IMR-90 (cell line): ENCODE measurements around the gene FLACC1. TPM values are rescaled to one million over a fixed set of nuclear protein-coding genes. Genes with fewer than 3 reads are reported as not detected.

Experiments used
- ATAC-seq: fragments of 200-7000 bp; cut with Tn5 transposase; 2 replicates; pipeline ENCODE4 v1.9.1; 2020; ENCODE audit warnings: low read depth, mild to moderate bottlenecking, moderate library complexity
- BruUV-seq: library from RNA; stranded (reverse); fragments of 400-500 nt; replicated peaks from 2 replicates; lab custom pipeline; 2021; lab: Mats Ljungman, UMichigan
- CTCF ChIA-PET: fragments of 300-600 bp; formaldehyde crosslinking; extraction: SDS; loops from one replicate; lab custom pipeline; 2021; ENCODE audit warnings: antibody characterized with exemption; lab: Yijun Ruan, JAX
- POLR2A ChIA-PET: fragments of 300-600 bp; sonication (Branson Sonifier 250); formaldehyde crosslinking; loops from one replicate; lab custom pipeline; 2022; ENCODE audit warnings: antibody characterized with exemption; ENCODE audit not compliant: unreplicated experiment; lab: Charles Lee
- DNase-seq: peaks from one replicate; pipeline ENCODE4 v3.0.0; 2013
- H2AFZ ChIP-seq: replicated peaks from 2 replicates; pipeline ENCODE3; 2013; ENCODE audit warnings: low read length, mild to moderate bottlenecking; ENCODE audit not compliant: poor library complexity
- H2AK5ac ChIP-seq: 2 replicates; pipeline ENCODE4 v1.6.1; 2013; ENCODE audit warnings: low read depth, low read length, inconsistent platforms
- H2AK9ac ChIP-seq: replicated peaks from 2 replicates; pipeline ENCODE3; 2013; ENCODE audit warnings: mild to moderate bottlenecking, low read depth, low read length, moderate library complexity; ENCODE audit not compliant: poor library complexity
- H2BK120ac ChIP-seq: 2 replicates; pipeline ENCODE4 v1.6.1; 2013; ENCODE audit warnings: low read depth, low read length, inconsistent platforms
- H2BK15ac ChIP-seq: 3 replicates; pipeline ENCODE4 v1.6.1; 2013; ENCODE audit warnings: low read depth, low read length, inconsistent platforms
- H2BK20ac ChIP-seq: 2 replicates; pipeline ENCODE4 v1.6.1; 2013; ENCODE audit warnings: low read depth, mild to moderate bottlenecking, inconsistent platforms, low read length, moderate library complexity
- H2BK5ac ChIP-seq: 2 replicates; pipeline ENCODE4 v1.6.1; 2013; ENCODE audit warnings: mild to moderate bottlenecking, low read depth, low read length, inconsistent platforms; ENCODE audit not compliant: poor library complexity, severe bottlenecking
- H3K14ac ChIP-seq: replicated peaks from 2 replicates; pipeline ENCODE4 v1.6.1; 2013; ENCODE audit warnings: low read depth, low read length, inconsistent platforms
- H3K18ac ChIP-seq: 2 replicates; pipeline ENCODE4 v1.6.1; 2013; ENCODE audit warnings: low read depth, low read length, control low read depth
- H3K23ac ChIP-seq: 2 replicates; pipeline ENCODE4 v1.6.1; 2013; ENCODE audit warnings: low read depth, low read length, inconsistent platforms
- H3K27ac ChIP-seq: 2 replicates; pipeline ENCODE4 v1.5.1; 2013; ENCODE audit warnings: mild to moderate bottlenecking, control low read depth, low read length; ENCODE audit not compliant: insufficient read depth
- H3K27me3 ChIP-seq: 2 replicates; pipeline ENCODE4 v1.6.1; 2013; ENCODE audit warnings: low read length; ENCODE audit not compliant: control insufficient read depth, insufficient read depth
- H3K36me3 ChIP-seq: 2 replicates; pipeline ENCODE4 v1.6.1; 2013; ENCODE audit warnings: low read length, mixed read lengths; ENCODE audit not compliant: control insufficient read depth, insufficient read depth
- H3K4ac ChIP-seq: 2 replicates; pipeline ENCODE4 v1.6.1; 2013; ENCODE audit warnings: low read depth, low read length, inconsistent platforms
- H3K4me1 ChIP-seq: 2 replicates; pipeline ENCODE4 v1.6.1; 2013; ENCODE audit warnings: low read length, mixed read lengths; ENCODE audit not compliant: control insufficient read depth, insufficient read depth
- H3K4me2 ChIP-seq: 2 replicates; pipeline ENCODE4 v1.6.1; 2013; ENCODE audit warnings: low read depth, mild to moderate bottlenecking, control low read depth, low read length, moderate library complexity
- H3K4me3 ChIP-seq: 2 replicates; pipeline ENCODE4 v1.5.1; 2013; ENCODE audit warnings: low read depth, mild to moderate bottlenecking, control low read depth, low read length, moderate library complexity; ENCODE audit not compliant: insufficient read depth
- H3K56ac ChIP-seq: 2 replicates; pipeline ENCODE4 v1.6.1; 2013; ENCODE audit warnings: low read length, inconsistent platforms; ENCODE audit not compliant: insufficient read depth; ENCODE audit errors: extremely low read depth
- H3K79me1 ChIP-seq, 2 experiments: 2 replicates each; pipeline ENCODE4 v1.6.1; 2013; ENCODE audit warnings: low read length in 2 of 2, inconsistent platforms in 1 of 2, low read depth in 1 of 2
- H3K9ac ChIP-seq: 2 replicates; pipeline ENCODE4 v1.6.1; 2013; ENCODE audit warnings: low read depth, low read length, control low read depth
- H3K9me1 ChIP-seq: 2 replicates; pipeline ENCODE4 v1.6.1; 2013; ENCODE audit warnings: low read length, inconsistent platforms; ENCODE audit not compliant: insufficient read depth
- H3K9me3 ChIP-seq: 2 replicates; pipeline ENCODE4 v1.6.1; 2013; ENCODE audit warnings: low read length; ENCODE audit not compliant: control insufficient read depth, insufficient read depth
- H4K20me1 ChIP-seq: 2 replicates; pipeline ENCODE4 v1.6.1; 2013; ENCODE audit warnings: low read length, inconsistent platforms; ENCODE audit not compliant: insufficient read depth
- H4K5ac ChIP-seq: 2 replicates; pipeline ENCODE4 v1.6.1; 2013; ENCODE audit warnings: mild to moderate bottlenecking, low read depth, low read length, control low read depth
- H4K8ac ChIP-seq, 2 experiments: 2 replicates each; pipeline ENCODE4 v1.6.1; 2013; ENCODE audit warnings: low read depth in 2 of 2, low read length in 2 of 2, control low read depth in 1 of 2, inconsistent platforms in 1 of 2
- H4K91ac ChIP-seq: 2 replicates; pipeline ENCODE4 v1.6.1; 2013; ENCODE audit warnings: low read depth, low read length, inconsistent platforms; ENCODE audit not compliant: insufficient read depth
- BHLHE40 ChIP-seq: fragments of 150-350 bp; IDR thresholded peaks from 2 replicates; pipeline ENCODE4 v1.6.1; 2016; ENCODE audit warnings: mild to moderate bottlenecking, low read depth, low read length
- CEBPB ChIP-seq: IDR thresholded peaks from 2 replicates; pipeline ENCODE4 v1.6.1; 2012; ENCODE audit warnings: low read depth, low read length, improper control_type of control experiment
- CHD1 ChIP-seq: IDR thresholded peaks from 2 replicates; pipeline ENCODE4 v1.6.1; 2012; ENCODE audit warnings: low read depth, low read length, improper control_type of control experiment
- CTCF ChIP-seq: conservative IDR thresholded peaks from 2 replicates; pipeline ENCODE4 v1.5.1; 2012; ENCODE audit warnings: mild to moderate bottlenecking, low read depth, low read length, improper control_type of control experiment
- ELK1 ChIP-seq: fragments of 150-350 bp; IDR thresholded peaks from 2 replicates; pipeline ENCODE4 v1.6.1; 2016; ENCODE audit warnings: low read depth, mild to moderate bottlenecking, low read length, moderate library complexity, borderline replicate concordance
- FOS ChIP-seq: fragments of 150-350 bp; IDR thresholded peaks from 2 replicates; pipeline ENCODE4 v1.6.1; 2016; ENCODE audit warnings: low read depth, low read length
- MAFK ChIP-seq: IDR thresholded peaks from 2 replicates; pipeline ENCODE4 v1.6.1; 2012; ENCODE audit warnings: low read depth, low read length, improper control_type of control experiment
- MAZ ChIP-seq: IDR thresholded peaks from 2 replicates; pipeline ENCODE4 v1.6.1; 2012; ENCODE audit warnings: low read depth, mild to moderate bottlenecking, low read length, improper control_type of control experiment, moderate library complexity, borderline replicate concordance
- MXI1 ChIP-seq: IDR thresholded peaks from 2 replicates; pipeline ENCODE4 v1.6.1; 2012; ENCODE audit warnings: low read depth, mild to moderate bottlenecking, low read length, moderate library complexity, borderline replicate concordance
- NFE2L2 ChIP-seq: fragments of 150-350 bp; IDR thresholded peaks from 2 replicates; pipeline ENCODE4 v1.6.1; 2016; ENCODE audit warnings: low read depth, mild to moderate bottlenecking, low read length
- POLR2A ChIP-seq: IDR thresholded peaks from 2 replicates; pipeline ENCODE4 v1.6.1; 2012; ENCODE audit warnings: mild to moderate bottlenecking, low read depth, low read length
- RAD21 ChIP-seq: IDR thresholded peaks from 2 replicates; pipeline ENCODE4 v1.6.1; 2012; ENCODE audit warnings: low read length, improper control_type of control experiment
- RCOR1 ChIP-seq: IDR thresholded peaks from 2 replicates; pipeline ENCODE4 v1.6.1; 2012; ENCODE audit warnings: mild to moderate bottlenecking, low read length, improper control_type of control experiment; ENCODE audit not compliant: insufficient replicate concordance
- RFX5 ChIP-seq: IDR thresholded peaks from 2 replicates; pipeline ENCODE4 v1.8.0; 2012; ENCODE audit warnings: low read depth, mild to moderate bottlenecking, low read length, moderate library complexity
- SMC3 ChIP-seq: fragments of 150-350 bp; IDR thresholded peaks from 2 replicates; pipeline ENCODE4 v1.6.1; 2016; ENCODE audit warnings: low read depth, mild to moderate bottlenecking, antibody characterized with exemption, low read length, moderate library complexity
- USF2 ChIP-seq: fragments of 150-350 bp; IDR thresholded peaks from 2 replicates; pipeline ENCODE4 v1.6.1; 2017; ENCODE audit warnings: mild to moderate bottlenecking, antibody characterized with exemption, low read length, low read depth
- WGBS, 2 experiments: methylation state at CpG; one replicate each; pipeline versions ENCODE4 v1.1.5 to v1.1.7; 2013; ENCODE audit warnings: missing lambda C conversion rate in 2 of 2; ENCODE audit not compliant: insufficient read length in 1 of 2; ENCODE audit errors: extremely low coverage in 2 of 2; 5-methylcytosine and 5-hydroxymethylcytosine counted together
- dilution Hi-C: fragments of 300-500 bp; cut with HindIII; formaldehyde crosslinking; loops from one replicate; pipeline ENCODE4 v1.14.3; 2018; ENCODE audit warnings: low sequenced_read_pairs; ENCODE audit not compliant: unreplicated experiment
- in situ Hi-C: fragments of 300-500 bp; cut with MboI; formaldehyde crosslinking; loops from 3 replicates; pipeline ENCODE4 v1.14.3; 2019; ENCODE audit warnings: low sequenced_read_pairs, inconsistent platforms, mixed read lengths
- intact Hi-C: fragments of 100-400 bp; cut with micrococcal nuclease; formaldehyde crosslinking; loops from 2 replicates; pipeline ENCODE4 v1.10.0; 2022
- polyA plus RNA-seq, 3 experiments: library from polyadenylated mRNA; depleted of rRNA; stranded (reverse); fragments of >200 nt; gene quantifications; 2 replicates each; pipeline ENCODE4 v1.2.3, GENCODE V29; 2012; ENCODE audit warnings: low replicate concordance in 1 of 3
- total RNA-seq: library from RNA; depleted of rRNA; stranded (reverse); fragments of >200 nt; gene quantifications from 2 replicates; pipeline ENCODE4 v1.2.3, GENCODE V29; 2012

Gene FLACC1
- total and polyA plus RNA-seq, 2 of the 4 experiments (the other 2 are of a cell fraction): 0.32 to 0.54 TPM

DNA sequence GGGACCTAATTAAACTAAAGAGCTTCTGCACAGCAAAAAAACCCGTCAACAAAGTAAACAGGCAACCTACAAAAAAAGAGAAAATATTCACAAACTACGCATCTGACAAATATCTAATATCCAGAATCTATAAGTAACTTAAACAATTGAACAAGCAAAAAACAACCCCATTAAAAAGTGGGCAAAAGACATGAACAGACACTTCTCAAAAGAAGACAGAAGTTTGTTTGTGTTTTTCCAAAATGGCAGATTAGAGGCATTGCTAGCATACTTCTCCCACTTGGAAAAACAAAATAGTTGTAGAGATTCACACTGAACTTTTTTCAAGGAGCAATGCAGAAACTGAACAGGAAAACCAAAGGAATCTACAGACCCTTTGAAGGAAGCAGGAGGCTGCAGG is 37.6 kb downstream of the FLACC1 start:
- H2AK9ac ChIP-seq: no peak overlapping the region
- H3K79me1 ChIP-seq: no peaks in the 10 kb centered on the region
- H2BK120ac ChIP-seq: no peak overlapping the region
- TF ChIP-seq SMC3: no peak
- no peak for TF ChIP-seq FOS
- TF ChIP-seq CTCF: no peak
- TF ChIP-seq RAD21: no peak
- TF ChIP-seq RFX5: no peak
- no peak for TF ChIP-seq MAZ
- TF ChIP-seq MXI1: no peak
- no peak for TF ChIP-seq CEBPB
- no peak for TF ChIP-seq USF2
- no peak for TF ChIP-seq CHD1
- no peak for TF ChIP-seq POLR2A
- TF ChIP-seq BHLHE40: no peak
- TF ChIP-seq NFE2L2: no peak
- TF ChIP-seq ELK1: no peak
- no peak for TF ChIP-seq RCOR1
- no peak for TF ChIP-seq MAFK
- no peak overlapping the region for H4K8ac ChIP-seq
- 83% methylated on average over 1 of the region's 2 CpGs; no CpG with 5 or more reads in 1 of the 2 experiments for WGBS, 2 experiments
- no peak overlapping the region for H3K4me3 ChIP-seq
- H4K91ac ChIP-seq: no peak overlapping the region
- peaks cover 7% of the 10 kb centered on the region; the same call in 1 of the 2 replicates for H3K9me3 ChIP-seq
- no peaks in the 10 kb centered on the region for H3K4me1 ChIP-seq
- DNase-seq: no peak
- H2BK20ac ChIP-seq: no peak overlapping the region
- H4K5ac ChIP-seq: no peak overlapping the region
- ChIA-PET CTCF (no interaction called here), POLR2A (no interaction called here)
- no peak overlapping the region for H3K27ac ChIP-seq
- H2AFZ ChIP-seq: no peak overlapping the region
- no peak overlapping the region for H3K14ac ChIP-seq
- no TSS peak for BruUV-seq
- dilution Hi-C loops (no loop called here), intact Hi-C loops (no loop called here), in situ Hi-C loops (no loop called here)
- H3K9me1 ChIP-seq: no peaks in the 10 kb centered on the region
- no peaks in the 10 kb centered on the region for H3K27me3 ChIP-seq
- H3K9ac ChIP-seq: no peak overlapping the region
- H3K4ac ChIP-seq: no peak overlapping the region
- H3K4me2 ChIP-seq: no peak overlapping the region
- H2AK5ac ChIP-seq: no peak overlapping the region
- no peaks in the 10 kb centered on the region for H3K36me3 ChIP-seq
- H2BK5ac ChIP-seq: no peak overlapping the region
- no peak overlapping the region for H3K18ac ChIP-seq
- H2BK15ac ChIP-seq: no peak overlapping the region
- no peaks in the 10 kb centered on the region for H4K20me1 ChIP-seq
- no peak overlapping the region for H3K56ac ChIP-seq
- ATAC-seq: no peak
- no peak overlapping the region for H3K23ac ChIP-seq
